Thoracic aorta (tissue), 2 donors: ENCODE measurements around the gene TGFB1. TPM values are rescaled to one million over a fixed set of nuclear protein-coding genes. Genes with fewer than 3 reads are reported as not detected.
A peak's percentile ranks its signal among the peaks of the same experiment; 100 is the strongest.
"Not testable (repeated sequence)": the region's sequence is repeated elsewhere in the genome, so short reads cannot be mapped to it uniquely, and the experiment has no call there.

ENCODE experiments used
- ATAC-seq: fragments of 150-250 bp; one replicate; pipeline ENCODE4 v1.8.0; 2017; ENCODE audit warnings: low read depth; ENCODE audit not compliant: insufficient number of reproducible peaks, low FRiP score
- DNase-seq: peaks from one replicate; pipeline ENCODE4 v3.0.0-alpha.2; 2020; ENCODE audit warnings: low spot score
- H3K27ac ChIP-seq, 2 donors: fragments of 200-600 bp; sonication (generic); 1 replicate in 1 of 2; 2 replicates in 1 of 2; pipeline ENCODE4 v1.5.1; 2016; ENCODE audit warnings: mild to moderate bottlenecking in 2 of 2, moderate library complexity in 2 of 2
- H3K27me3 ChIP-seq: fragments of 200-600 bp; sonication (generic); replicated peaks from 2 replicates; pipeline ENCODE4 v1.6.0; 2016; ENCODE audit warnings: mild to moderate bottlenecking; ENCODE audit not compliant: insufficient read depth
- H3K36me3 ChIP-seq: fragments of 200-600 bp; sonication (generic); one replicate; pipeline ENCODE4 v1.5.1; 2016
- H3K4me1 ChIP-seq, 2 donors: fragments of 200-600 bp; sonication (generic); 1 replicate in 1 of 2; 2 replicates in 1 of 2; pipeline versions ENCODE4 v1.5.1 to v1.6.0; 2016; ENCODE audit warnings: low read depth in 2 of 2, mild to moderate bottlenecking in 1 of 2; ENCODE audit not compliant: control insufficient read depth in 1 of 2
- H3K4me3 ChIP-seq: fragments of 200-600 bp; sonication (generic); 2 replicates; pipeline ENCODE4 v1.5.1; 2016; ENCODE audit warnings: mild to moderate bottlenecking
- H3K9me3 ChIP-seq: fragments of 200-600 bp; sonication (generic); 2 replicates; pipeline ENCODE4 v1.5.1; 2016
- total RNA-seq, 2 donors: library from RNA; depleted of rRNA; stranded (reverse); fragments of >200 nt; gene quantifications; one replicate each; pipeline versions ENCODE4 v1.1.0 to v1.2.3, GENCODE V29; 2016
- TF ChIP-seq, protein P1 (sequence below): fragments of 200-600 bp; sonication (generic); IDR thresholded peaks from one replicate; pipeline ENCODE4 v1.5.1; 2019; ENCODE audit warnings: antibody characterized with exemption

TGFB1 gene
- total RNA-seq, 2 donors from 2014 or later = 55.1 to 69.6 TPM

DNA sequence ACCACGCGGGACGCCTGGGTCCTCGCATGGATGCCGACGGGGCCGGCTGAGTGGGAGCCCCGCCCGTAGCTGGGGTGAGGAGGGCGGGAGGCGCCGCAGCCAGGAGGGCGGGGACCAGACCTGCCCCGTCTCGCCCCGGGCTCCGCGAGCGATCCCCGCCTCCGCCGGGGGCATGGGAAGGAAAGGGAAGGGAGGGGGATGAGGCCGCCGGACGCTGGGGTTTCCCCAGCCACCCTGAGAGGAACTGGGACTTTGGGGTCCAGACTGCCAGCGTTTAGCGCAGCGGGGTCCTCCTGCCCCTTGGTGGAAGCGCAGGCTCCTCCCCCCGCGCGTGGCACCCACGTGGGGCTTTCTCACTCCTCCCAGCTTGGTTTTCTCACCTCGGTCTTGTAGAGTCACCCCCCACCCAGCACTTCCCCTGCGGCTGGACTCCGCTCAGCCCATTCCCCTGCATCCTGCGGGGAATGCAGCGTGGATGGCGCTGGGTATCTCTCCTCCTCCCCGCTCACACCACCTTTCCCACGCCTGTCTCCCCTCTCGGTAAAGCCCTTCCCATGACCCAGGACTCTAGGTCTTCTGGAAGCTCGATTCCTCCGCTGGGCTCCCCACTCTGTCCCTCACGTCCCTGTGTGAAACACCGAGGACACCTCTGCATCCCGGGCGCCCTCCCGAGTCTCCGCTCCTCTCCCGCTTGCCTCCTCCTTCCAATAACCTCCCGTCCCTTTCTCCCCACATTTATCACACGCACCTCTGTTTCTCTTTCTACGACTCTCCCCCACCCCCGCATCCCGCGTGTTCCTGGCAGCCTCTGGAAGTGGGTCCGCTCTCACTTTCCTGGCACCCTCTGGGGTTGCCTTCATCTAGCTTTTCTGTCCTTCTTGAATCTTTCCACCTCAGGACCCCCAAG lies 2.1 kb downstream of the TGFB1 start:
- Histone ChIP-seq H3K4me3 (peak overlapping the region; percentile 98), H3K36me3 (peaks cover 10% of the 10 kb centered on the region), H3K27ac (peak overlapping the region; percentile 1 to 89), H3K4me1 (peaks cover 0 to 20% of the 10 kb centered on the region in 2 donors), H3K27me3 (no peaks in the 10 kb centered on the region), H3K9me3 (no peaks in the 10 kb centered on the region)
- ATAC-seq (no peak), DNase-seq (no peak)
- TF ChIP-seq, protein P1, sequence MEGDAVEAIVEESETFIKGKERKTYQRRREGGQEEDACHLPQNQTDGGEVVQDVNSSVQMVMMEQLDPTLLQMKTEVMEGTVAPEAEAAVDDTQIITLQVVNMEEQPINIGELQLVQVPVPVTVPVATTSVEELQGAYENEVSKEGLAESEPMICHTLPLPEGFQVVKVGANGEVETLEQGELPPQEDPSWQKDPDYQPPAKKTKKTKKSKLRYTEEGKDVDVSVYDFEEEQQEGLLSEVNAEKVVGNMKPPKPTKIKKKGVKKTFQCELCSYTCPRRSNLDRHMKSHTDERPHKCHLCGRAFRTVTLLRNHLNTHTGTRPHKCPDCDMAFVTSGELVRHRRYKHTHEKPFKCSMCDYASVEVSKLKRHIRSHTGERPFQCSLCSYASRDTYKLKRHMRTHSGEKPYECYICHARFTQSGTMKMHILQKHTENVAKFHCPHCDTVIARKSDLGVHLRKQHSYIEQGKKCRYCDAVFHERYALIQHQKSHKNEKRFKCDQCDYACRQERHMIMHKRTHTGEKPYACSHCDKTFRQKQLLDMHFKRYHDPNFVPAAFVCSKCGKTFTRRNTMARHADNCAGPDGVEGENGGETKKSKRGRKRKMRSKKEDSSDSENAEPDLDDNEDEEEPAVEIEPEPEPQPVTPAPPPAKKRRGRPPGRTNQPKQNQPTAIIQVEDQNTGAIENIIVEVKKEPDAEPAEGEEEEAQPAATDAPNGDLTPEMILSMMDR = no peak

DNA sequence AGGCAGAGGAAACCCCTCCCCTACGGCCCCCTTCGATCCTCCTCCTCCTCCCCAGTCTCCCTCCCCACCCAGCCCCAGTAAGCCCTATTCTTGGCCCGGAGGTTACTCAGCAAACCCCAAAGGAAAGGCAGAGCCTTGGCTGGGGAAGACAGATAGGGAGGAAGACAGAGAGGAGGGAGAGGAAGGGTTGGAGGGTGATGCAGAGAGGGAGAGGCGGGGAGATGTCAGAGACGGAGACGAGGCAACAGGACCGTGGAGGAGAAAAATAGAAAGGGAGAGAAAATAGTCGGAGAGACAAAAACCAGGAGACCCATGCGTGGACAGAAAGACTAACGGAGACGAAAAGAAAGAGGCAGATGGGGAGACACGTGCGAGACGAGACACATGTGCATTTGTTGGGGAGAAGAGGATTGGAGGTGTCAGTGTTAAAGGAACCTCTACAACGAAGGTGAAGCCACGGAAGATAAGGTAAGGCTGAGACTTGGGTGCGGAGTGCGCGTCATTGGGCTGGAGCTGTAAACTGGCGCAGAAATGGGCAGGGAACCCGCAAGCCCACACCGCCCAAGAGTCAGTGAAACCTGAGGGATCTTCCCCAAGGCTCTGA lies 2.9 kb downstream of the TGFB1 start:
- Histone ChIP-seq H3K27ac (peak overlapping the region; percentile 1 to 89), H3K36me3 (peaks cover 15% of the 10 kb centered on the region), H3K9me3 (no peaks in the 10 kb centered on the region), H3K4me3 (peak overlapping the region; percentile 98), H3K27me3 (no peaks in the 10 kb centered on the region), H3K4me1 (peaks cover 0 to 20% of the 10 kb centered on the region in 2 donors)
- no peak for DNase-seq
- ATAC-seq = no peak
- TF ChIP-seq, protein P1 = no peak

DNA sequence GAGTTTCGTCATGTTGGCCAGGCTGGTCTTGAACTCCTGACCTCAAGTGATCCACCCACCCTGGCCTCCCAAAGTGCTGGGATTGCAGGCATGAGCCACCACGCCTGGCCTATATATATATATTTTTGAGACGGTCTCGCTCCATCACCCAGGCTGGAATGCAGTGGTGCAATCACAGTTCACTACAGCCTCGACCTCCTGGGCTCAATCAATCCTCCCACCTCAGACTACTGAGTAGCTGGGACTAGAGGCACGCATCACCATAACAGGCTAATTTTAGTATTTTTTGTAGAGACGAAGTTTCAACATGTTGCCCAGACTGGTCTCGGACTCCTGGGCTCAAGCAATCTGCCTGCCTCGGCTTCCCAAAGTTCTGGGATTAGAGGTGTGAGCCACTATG lies 6.8 kb downstream of the TGFB1 start:
- H3K27ac ChIP-seq, DNase-seq, ATAC-seq, H3K4me3 ChIP-seq, H3K9me3 ChIP-seq, H3K27me3 ChIP-seq: not testable (repeated sequence)
- peaks cover 0 to 20% of the 10 kb centered on the region in 2 donors for H3K4me1 ChIP-seq
- peaks cover 42% of the 10 kb centered on the region for H3K36me3 ChIP-seq

DNA sequence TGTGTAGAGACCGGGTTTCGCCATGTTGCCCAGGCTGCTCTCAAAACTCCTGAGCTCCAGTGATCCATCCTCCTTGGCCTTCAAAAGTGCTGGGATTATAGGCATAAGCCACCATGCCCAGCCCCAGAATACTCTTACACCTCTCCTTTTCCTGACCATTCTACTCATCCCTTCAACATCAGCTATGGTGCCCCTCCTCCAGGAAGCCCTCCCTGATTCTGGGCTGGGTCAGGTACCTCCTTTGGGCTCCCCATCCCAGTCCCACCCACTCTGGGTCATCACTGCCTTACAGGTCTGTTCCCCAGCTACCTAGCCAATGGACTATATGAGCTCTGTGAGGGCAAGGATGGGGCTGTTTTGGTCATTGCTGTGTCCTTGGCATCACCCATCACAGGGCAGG lies 9.6 kb downstream of the TGFB1 start:
- peaks cover 54% of the 10 kb centered on the region for H3K36me3 ChIP-seq
- no peaks in the 10 kb centered on the region for H3K9me3 ChIP-seq
- no peak overlapping the region for H3K27ac ChIP-seq
- DNase-seq = no peak
- no peaks in the 10 kb centered on the region for H3K27me3 ChIP-seq
- TF ChIP-seq, protein P1 = no peak
- no peak overlapping the region for H3K4me3 ChIP-seq
- ATAC-seq = no peak
- peaks cover 0 to under 1% of the 10 kb centered on the region in 2 donors for H3K4me1 ChIP-seq

DNA sequence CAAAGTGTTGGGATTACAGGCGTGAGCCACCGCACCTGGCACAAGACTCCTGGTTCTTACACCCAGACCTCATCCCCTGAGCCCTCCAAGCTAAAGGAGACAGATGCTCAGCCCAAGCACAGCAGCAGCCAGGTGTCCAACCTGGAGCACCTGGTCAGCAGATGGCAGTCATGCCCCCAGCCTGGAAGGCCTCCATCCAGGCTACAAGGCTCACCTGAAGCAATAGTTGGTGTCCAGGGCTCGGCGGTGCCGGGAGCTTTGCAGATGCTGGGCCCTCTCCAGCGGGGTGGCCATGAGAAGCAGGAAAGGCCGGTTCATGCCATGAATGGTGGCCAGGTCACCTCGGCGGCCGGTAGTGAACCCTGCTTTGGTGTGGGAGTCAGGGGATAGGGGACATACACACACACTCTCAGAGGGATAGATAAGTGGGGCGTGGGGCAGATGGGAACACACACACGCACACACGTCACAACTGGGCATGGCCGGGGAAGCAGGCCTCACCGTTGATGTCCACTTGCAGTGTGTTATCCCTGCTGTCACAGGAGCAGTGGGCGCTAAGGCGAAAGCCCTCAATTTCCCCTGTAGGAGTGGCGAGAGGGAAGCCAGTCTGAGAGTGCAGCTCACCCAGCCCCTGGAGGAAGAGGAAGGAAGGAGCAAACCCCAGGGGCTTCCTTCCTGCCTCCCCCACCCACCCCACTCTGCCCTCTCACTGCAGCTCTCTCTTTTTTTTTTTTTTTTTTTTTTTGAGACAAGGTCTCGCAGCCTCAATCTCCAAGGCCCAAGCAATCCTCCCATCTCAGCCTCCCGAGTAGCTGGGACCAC lies 11.8 kb downstream of the TGFB1 start:
- peaks cover 49% of the 10 kb centered on the region for H3K36me3 ChIP-seq
- H3K27ac ChIP-seq = no peak overlapping the region
- ATAC-seq (no peak), DNase-seq (no peak)
- H3K4me3 ChIP-seq = no peak overlapping the region
- no peaks in the 10 kb centered on the region for H3K27me3 ChIP-seq
- H3K9me3 ChIP-seq = no peaks in the 10 kb centered on the region
- H3K4me1 ChIP-seq = no peaks in the 10 kb centered on the region
- TF ChIP-seq, protein P1 = no peak
